Skin epidermis (tissue), 12 donors: ENCODE data around the gene DCST2.

Source experiments
- H3K27ac ChIP-seq, 21 experiments: fragments of 200-600 bp; sonication (generic) in 11 of 21; one replicate each; pipeline ENCODE4 v1.5.0; 2020; ENCODE audit warnings: mild to moderate bottlenecking in 3 of 21, inconsistent platforms in 2 of 21, moderate library complexity in 2 of 21
- H3K4me3 ChIP-seq, 7 experiments: fragments of 200-600 bp; sonication (generic) in 2 of 7; one replicate each; pipeline ENCODE4 v1.5.0; 2020; ENCODE audit warnings: inconsistent platforms in 2 of 7, mild to moderate bottlenecking in 2 of 7, moderate library complexity in 1 of 7

The DCST2 gene

GRCh38 chr1:155051777-155052398, 18.3 kb upstream of the DCST2 start:
- peak overlapping the region; percentile 7 to 97 (median 90) for H3K27ac ChIP-seq
- H3K4me3 ChIP-seq = peak overlapping the region; percentile 63 to 78 (median 70)

GRCh38 chr1:155051342-155051776, 17.8 kb upstream of the DCST2 start:
- Histone ChIP-seq H3K4me3 (peak overlapping the region; percentile 63 to 78 (median 70)), H3K27ac (peak overlapping the region; percentile 7 to 97 (median 90))

GRCh38 chr1:155050560-155051341, 17.2 kb upstream of the DCST2 start, which contains the start of gene ADAM15:
Gene ADAM15 (plus strand): TSS chr1:155051316. CDS start chr1:155051387, 71 bp downstream.
- Histone ChIP-seq H3K27ac (peak within 1 kb of the TSS; percentile 31 to 97 (median 91)), H3K4me3 (peak within 1 kb of the TSS; percentile 63 to 78 (median 70))

- Histone ChIP-seq H3K27ac (peak overlapping the region; percentile 31 to 97 (median 90)), H3K4me3 (peak overlapping the region; percentile 63 to 78 (median 70))
These were observed 16.3 kb upstream of the DCST2 start for GRCh38 chr1:155049651-155050559.

- Histone ChIP-seq H3K27ac (peak overlapping the region in 4 of 21 experiments; percentile 76 to 92 (median 86)), H3K4me3 (no peak overlapping the region)
These were observed 15.1 kb upstream of the DCST2 start for GRCh38 chr1:155048449-155049334.

GRCh38 chr1:155044812-155045657, 11.5 kb upstream of the DCST2 start:
- Histone ChIP-seq H3K27ac (peak overlapping the region in 4 of 21 experiments; percentile 11 to 43 (median 29)), H3K4me3 (no peak overlapping the region)

- Histone ChIP-seq H3K27ac (peak overlapping the region in 4 of 21 experiments; percentile 11 to 43 (median 29)), H3K4me3 (no peak overlapping the region)
These were observed 10.8 kb upstream of the DCST2 start for GRCh38 chr1:155044365-155044764.

GRCh38 chr1:155043793-155044192, 10.2 kb upstream of the DCST2 start:
- no peak overlapping the region for H3K4me3 ChIP-seq
- H3K27ac ChIP-seq = peak overlapping the region in 1 of 21 experiments; percentile 10

GRCh38 chr1:155043301-155043702, 9.7 kb upstream of the DCST2 start:
- Histone ChIP-seq H3K27ac (no peak overlapping the region), H3K4me3 (no peak overlapping the region)

GRCh38 chr1:155042789-155043188, 9.2 kb upstream of the DCST2 start:
- Histone ChIP-seq H3K4me3 (no peak overlapping the region), H3K27ac (no peak overlapping the region)

- Histone ChIP-seq H3K4me3 (no peak overlapping the region), H3K27ac (peak overlapping the region in 1 of 21 experiments; percentile 10)
These were observed 6.9 kb upstream of the DCST2 start for GRCh38 chr1:155040358-155041093.

- no peak overlapping the region for H3K4me3 ChIP-seq
- peak overlapping the region in 17 of 21 experiments; percentile 9 to 86 (median 64) for H3K27ac ChIP-seq
These were observed 5.7 kb upstream of the DCST2 start for GRCh38 chr1:155039308-155039669.

- Histone ChIP-seq H3K27ac (peak overlapping the region in 20 of 21 experiments; percentile 32 to 86 (median 70)), H3K4me3 (no peak overlapping the region)
These were observed 5.2 kb upstream of the DCST2 start for GRCh38 chr1:155038602-155039307.

- no peak overlapping the region for H3K4me3 ChIP-seq
- H3K27ac ChIP-seq = peak overlapping the region in 18 of 21 experiments; percentile 56 to 86 (median 68)
These were observed 4.4 kb upstream of the DCST2 start for GRCh38 chr1:155037851-155038441.

- Histone ChIP-seq H3K4me3 (no peak overlapping the region), H3K27ac (peak overlapping the region in 4 of 21 experiments; percentile 64 to 83 (median 74))
These were observed 3.5 kb upstream of the DCST2 start for GRCh38 chr1:155037043-155037442.

- no peak overlapping the region for H3K4me3 ChIP-seq
- H3K27ac ChIP-seq = no peak overlapping the region
These were observed 2.4 kb upstream of the DCST2 start for GRCh38 chr1:155035936-155036335.
